Non-pigmented ciliary epithelial cell (primary cell): ENCODE data around the gene CIC.

Source experiments
- DNase-seq: peaks from one replicate; pipeline ENCODE4 v3.0.0-alpha.2; 2010; ENCODE audit warnings: low read depth

CIC gene

DNA sequence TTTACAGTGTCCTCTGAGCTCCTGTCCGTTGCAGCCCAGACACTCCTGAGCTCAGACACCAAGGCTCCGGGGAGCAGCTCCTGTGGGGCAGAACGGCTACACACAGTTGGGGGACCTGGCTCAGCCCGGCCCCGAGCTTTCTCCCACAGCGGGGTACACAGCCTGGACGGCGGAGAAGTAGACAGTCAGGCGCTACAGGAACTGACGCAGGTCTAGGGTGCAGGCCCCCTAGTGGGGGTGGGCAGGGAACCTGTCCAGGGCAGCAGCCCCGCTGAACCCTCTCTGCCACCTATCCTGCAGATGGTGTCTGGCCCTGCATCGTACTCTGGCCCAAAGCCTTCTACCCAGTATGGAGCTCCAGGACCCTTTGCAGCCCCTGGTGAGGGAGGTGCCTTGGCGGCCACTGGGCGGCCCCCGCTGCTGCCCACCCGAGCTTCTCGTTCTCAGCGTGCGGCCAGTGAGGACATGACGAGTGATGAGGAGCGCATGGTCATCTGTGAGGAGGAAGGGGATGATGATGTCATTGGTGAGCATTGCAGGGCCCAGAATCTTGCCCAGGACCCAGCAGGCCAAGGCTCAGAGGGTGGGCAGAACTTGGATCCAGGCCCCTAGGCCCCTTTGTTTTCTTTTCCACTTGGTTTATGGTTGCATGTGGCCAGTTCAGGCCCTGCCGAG is 20.0 kb downstream of the CIC start:
- DNase-seq: no peak

DNA sequence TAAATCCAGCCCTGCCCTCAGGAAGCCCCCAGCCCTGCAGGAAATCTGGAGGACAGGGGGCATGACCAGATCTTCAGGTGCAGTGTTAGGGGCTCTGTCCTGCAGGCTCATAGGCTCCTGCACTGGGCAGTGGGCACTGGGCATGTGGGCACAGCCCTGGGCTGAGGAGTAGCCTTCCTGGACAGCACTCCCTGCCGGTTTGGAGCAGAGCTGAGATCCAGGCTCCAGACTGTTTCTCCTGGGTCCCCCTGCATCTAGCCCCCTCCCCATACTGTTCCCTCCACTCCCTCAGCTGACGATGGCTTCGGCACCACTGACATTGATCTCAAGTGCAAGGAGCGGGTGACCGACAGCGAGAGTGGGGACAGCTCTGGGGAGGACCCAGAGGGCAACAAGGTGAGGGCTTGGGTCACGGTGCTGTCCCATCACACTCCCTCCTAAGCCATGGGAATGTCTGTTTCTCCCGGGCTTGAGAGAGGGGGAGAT is 20.5 kb downstream of the CIC start:
- DNase-seq: no peak

DNA sequence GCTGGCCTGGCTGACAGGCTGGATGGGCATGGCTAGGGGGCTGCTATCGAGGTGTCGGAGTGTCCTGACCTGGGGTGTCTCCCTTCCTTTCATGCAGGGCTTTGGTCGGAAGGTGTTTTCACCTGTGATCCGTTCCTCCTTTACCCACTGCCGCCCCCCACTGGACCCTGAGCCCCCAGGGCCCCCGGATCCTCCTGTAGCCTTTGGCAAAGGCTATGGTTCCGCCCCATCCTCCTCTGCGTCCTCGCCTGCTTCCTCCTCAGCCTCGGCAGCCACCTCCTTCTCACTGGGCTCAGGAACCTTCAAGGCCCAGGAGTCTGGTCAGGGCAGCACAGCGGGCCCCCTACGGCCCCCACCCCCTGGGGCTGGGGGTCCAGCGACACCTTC is 21.1 kb downstream of the CIC start:
- no peak for DNase-seq

DNA sequence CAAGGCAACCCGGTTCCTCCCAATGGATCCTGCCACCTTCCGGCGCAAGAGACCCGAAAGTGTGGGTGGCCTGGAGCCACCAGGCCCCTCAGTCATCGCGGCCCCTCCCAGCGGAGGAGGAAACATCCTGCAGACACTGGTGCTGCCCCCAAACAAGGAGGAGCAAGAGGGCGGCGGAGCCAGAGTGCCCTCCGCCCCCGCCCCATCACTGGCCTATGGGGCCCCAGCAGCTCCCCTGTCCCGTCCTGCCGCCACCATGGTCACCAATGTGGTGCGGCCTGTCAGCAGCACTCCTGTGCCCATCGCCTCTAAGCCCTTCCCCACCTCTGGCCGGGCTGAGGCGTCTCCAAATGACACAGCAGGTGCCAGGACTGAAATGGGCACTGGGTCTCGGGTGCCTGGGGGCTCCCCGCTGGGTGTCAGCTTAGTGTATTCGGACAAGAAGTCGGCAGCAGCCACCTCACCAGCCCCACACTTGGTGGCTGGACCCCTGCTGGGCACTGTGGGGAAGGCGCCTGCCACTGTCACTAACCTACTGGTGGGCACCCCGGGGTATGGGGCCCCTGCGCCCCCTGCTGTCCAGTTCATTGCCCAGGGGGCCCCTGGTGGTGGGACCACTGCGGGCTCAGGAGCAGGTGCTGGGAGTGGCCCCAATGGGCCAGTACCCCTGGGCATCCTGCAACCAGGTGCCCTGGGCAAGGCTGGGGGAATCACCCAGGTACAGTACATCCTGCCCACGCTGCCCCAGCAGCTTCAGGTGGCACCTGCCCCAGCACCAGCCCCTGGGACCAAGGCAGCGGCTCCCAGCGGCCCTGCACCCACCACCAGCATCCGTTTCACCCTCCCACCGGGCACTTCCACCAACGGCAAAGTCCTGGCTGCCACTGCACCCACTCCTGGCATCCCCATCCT is 21.7 kb downstream of the CIC start:
- DNase-seq: no peak

DNA sequence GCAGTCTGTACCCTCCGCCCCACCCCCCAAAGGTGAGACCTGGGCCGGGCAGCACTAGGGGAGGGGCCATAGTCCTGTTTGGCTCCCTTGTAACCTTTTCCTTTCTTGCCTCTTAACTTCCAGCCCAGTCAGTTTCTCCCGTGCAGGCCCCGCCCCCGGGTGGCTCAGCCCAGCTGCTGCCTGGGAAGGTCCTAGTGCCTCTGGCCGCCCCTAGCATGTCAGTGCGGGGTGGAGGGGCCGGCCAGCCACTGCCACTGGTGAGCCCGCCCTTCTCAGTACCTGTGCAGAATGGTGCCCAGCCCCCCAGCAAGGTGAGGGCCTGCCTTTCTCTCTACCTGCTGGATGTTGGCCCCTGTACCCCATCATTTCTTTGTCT is 22.4 kb downstream of the CIC start:
- no peak for DNase-seq

DNA sequence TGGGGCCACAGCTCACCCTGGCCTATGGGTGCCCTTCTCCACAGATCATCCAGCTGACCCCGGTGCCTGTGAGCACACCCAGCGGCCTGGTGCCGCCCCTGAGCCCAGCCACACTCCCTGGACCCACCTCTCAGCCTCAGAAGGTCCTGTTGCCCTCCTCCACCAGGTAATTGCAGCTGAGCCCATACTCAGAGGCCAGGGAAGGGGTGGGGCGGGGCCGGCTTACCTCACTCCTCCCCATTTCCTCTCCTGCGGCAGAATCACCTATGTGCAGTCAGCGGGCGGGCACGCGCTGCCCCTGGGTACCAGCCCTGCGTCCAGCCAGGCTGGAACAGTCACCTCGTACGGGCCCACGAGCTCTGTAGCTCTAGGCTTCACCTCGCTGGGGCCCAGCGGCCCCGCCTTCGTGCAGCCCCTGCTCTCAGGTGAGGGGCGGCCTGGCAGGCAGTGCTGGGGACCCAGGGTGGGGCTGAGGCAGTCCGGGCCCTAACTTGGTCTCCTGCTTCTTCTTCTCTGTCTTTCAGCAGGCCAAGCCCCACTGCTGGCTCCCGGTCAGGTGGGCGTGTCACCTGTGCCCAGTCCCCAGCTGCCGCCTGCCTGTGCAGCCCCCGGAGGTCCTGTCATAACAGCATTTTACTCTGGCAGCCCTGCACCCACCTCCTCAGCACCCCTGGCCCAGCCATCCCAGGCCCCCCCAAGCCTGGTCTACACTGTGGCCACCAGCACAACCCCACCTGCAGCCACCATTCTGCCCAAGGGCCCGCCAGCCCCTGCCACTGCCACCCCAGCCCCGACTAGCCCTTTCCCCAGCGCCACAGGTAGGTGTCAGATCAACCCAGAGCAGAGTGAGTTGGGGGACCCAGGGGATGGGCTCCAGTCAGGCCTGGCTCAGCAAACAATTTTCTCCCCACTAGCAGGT is 23.2 kb downstream of the CIC start:
- DNase-seq: no peak

DNA sequence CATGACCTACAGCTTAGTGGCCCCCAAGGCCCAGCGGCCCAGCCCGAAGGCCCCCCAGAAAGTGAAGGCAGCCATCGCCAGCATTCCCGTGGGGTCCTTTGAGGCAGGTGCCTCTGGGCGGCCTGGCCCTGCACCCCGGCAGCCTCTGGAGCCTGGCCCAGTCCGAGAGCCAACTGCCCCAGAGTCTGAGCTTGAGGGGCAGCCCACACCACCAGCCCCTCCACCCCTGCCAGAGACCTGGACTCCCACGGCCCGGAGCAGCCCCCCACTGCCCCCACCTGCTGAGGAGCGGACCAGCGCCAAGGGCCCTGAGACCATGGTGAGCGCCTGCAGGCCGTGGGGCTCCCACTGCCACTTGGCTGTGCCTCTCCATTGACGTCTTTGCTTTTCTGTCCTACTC is 23.9 kb downstream of the CIC start:
- no peak for DNase-seq

DNA sequence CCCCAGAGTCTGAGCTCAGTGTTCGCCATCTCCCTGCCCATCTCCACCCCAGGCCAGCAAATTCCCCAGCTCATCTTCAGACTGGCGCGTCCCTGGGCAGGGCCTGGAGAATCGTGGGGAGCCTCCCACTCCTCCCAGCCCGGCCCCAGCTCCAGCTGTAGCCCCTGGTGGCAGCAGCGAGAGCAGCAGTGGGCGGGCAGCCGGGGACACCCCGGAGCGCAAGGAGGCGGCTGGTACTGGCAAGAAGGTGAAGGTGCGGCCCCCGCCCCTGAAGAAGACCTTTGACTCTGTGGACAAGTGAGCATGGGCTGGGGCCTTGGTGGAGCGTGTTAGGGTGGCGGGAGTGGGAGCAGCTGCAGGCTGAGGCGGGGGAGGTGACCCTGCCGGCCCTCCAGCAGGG is 24.5 kb downstream of the CIC start:
- no peak for DNase-seq

DNA sequence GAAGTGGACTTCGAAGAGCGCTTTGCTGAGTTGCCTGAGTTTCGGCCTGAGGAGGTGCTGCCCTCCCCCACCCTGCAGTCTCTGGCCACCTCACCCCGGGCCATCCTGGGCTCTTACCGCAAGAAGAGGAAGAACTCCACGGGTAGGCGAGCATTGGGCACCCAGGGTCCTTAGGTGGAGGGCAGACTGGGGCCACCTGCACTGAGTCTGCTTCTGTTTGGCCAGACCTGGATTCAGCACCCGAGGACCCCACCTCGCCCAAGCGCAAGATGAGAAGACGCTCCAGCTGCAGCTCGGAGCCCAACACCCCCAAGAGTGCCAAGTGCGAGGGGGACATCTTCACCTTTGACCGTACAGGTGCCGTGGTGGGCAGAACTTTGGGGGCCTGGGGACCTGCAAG is 24.9 kb downstream of the CIC start:
- no peak for DNase-seq

DNA sequence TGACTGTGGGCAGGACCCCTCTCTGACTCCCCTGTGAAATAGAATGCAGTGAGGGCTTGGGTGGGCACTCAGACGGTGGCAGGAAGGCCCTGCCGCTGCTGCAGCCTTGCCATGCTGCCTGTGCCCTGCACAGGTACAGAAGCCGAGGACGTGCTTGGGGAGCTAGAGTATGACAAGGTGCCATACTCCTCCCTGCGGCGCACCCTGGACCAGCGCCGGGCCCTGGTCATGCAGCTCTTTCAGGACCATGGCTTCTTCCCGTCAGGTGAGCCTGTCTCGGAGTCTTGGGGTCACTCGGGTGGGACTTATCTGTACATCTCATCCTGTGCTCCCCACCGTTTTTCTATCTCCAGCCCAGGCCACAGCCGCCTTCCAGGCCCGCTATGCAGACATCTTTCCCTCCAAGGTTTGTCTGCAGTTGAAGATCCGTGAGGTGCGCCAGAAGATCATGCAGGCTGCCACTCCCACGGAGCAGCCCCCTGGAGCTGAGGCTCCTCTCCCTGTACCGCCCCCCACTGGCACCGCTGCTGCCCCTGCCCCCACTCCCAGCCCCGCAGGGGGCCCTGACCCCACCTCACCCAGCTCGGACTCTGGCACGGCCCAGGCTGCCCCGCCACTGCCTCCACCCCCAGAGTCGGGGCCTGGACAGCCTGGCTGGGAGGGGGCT is 25.6 kb downstream of the CIC start:
- no peak for DNase-seq

DNA sequence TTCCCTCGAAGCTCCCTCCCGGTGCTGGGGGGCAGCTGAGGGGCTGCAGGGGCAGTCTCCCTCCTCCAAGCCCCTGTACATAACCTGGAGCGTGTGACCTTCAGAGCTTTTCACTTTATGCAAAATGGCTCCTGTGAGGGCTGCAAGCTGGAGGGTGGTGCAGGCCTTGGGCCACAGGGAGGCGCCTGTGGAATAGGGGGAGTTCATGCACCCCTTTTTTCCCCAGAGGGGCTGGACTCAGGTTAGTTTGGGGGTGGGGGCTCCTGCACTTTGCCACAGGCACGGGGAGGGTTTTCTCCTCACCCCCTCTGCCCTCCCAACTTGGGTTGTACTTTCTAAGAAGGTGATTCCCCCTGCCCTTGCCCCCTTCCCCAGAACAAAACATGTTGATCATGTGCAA is 26.3 kb downstream of the CIC start:
- no peak for DNase-seq

DNA sequence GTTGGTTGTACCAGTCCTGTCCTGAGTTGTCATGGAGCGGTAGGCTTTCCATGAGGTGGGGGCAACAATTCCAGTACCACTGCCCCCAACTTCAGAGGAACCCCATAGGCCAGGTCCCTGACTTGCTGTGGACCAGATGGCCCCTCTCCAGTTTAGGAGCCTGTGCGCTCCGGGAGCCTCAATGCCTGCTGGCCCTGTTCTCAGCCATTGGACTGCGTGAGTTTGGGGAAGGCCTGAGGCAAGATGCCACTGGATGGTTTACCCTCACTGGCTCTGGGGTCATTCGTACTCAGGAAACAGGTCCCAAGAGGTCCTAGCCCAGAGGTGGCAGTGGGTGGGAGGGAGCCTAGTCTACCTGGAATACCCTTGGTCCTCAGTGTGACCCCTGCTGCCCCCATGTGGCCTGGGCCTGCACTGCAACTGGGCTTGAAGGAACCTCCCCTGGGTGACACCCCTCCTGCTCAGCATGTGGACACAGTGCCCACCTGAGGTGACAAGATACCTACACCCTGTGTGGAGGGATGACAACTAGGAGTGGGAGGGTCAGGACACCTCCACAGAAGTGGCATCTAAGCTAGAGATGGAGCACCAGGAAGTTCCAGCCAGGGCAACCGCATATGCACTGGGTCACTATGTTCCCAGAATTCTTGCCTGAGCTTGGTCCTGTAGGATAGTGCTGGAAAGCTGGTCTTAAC is 26.9 kb downstream of the CIC start:
- DNase-seq: no peak

DNA sequence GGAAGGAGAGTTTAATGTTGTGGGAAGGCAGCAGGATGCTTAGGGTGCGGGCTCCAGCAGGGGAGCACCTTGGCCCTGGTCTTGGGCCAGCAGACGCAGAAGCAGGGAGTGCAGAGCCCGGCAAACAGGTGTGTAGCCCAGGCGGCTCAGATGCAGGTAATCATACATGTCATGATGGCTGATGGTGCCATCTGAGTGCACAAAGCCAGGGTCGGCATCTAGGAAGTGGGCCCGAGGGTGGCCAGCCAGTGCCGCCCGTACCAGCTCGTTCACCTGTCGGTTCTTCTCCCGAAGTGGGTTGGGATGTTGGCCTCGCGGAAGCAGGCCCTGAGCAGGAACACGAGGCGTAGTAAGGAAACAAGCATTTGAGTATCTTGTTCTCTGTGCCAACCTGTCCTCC is 28.0 kb downstream of the CIC start:
- DNase-seq: no peak

DNA sequence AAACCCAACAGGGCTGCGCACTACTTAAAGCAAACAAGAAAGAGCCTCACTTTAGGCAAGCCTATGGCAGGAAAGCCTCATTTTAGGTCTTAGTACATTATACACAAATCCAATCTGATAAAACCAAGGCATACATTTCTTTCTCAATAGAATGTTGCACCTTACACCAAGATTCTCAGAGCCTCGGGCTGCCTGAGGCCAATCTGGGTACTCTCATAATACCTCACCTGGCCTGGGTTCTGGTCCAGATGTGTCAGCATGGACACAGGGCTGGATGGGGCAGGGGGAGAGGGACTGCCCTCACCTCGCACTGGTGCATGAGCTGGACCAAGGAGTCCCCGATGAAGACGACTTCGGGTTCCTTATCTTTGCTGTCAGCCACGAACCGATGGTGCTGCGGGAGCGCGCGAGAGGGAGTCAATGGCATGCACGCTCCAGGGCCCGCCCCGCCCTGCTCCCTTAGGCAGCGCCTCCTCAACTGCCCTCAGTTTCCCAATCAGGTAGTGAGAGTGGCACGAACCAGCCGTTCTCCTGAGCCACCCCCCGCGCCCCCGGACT is 32.7 kb downstream of the CIC start, which contains the start of gene PRR19:
Gene PRR19, plus strand, starts transcription at position 487 of the 558 bp plus-strand sequence. CDS start 7,453 bp downstream, outside the sequence.
- DNase-seq: no peak

DNA sequence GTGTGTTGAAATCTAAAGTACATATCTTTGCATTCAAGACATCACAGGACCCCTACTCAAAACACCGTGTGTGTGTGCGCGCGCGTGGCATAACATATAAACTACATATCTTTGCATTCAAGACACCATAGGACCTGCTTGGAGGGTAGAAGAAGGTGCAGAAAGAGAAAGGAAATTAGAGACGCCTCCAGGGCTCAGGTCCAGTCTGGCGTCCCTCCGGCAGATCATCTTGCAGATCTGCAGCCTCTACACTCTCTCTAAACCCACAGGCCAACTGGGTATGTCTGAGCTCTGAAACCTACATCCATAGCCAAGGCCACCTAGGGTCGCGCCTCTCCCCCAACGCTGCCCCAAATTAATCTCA is 34.0 kb downstream of the CIC start:
- no peak for DNase-seq

DNA sequence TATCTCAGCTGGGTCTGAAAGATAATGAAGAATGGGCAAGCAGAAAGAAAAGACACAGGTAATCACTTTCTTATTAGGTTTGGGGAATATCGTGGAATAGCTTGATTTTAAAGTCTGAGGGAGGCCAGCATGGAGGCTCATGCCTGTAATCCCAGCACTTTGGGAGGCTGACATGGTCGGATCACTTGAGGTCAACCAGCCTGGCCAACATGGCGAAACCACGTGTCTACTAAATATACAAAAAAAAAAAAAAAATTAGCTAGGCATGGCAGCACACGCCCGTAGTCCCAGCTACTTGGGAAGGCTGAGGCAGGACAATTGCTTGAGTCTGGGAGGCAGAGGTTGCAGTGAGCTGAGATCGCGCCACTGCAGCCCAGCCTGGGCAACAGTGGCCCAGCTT is 34.8 kb downstream of the CIC start:
- no peak for DNase-seq

DNA sequence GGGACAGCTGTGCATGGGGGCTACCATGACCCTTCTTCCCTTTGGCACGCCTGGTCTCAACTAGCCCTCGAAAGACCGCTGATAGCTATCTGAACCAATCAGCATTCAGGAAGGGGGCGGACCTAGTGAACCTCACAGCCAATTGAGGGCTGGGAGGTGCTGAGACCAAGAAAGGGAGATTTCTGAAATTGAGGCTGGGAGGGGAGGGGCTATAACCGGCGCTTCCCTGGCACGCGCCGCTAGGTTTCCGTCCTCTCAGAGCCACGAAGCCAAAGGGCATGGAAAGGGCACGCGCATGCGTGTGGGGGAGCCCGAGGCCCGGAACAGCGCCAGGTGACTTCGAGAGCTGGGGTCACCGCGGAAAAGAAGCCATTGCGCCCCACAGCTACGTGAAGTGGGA is 37.6 kb downstream of the CIC start:
- DNase-seq: no peak

DNA sequence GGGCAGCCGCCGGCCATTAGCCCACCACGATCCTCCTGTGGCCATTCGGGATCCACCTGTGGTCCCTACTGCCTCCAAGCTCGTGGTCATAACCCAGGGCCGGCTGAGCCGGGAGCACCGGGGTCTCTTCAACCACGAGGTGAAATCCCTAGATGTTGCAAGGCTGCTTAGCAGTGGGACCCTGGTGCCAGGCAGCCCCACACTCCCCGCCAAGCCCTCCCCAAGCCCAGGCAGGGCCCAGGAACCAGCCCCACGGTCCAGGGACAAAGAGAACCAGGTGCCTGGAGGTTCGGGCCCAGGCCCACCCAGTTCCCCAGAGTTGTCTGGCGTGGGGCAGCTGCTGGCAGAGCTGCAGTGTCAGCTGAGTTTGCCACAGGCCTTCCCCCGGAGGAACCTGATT is 40.6 kb downstream of the CIC start:
- no peak for DNase-seq

DNA sequence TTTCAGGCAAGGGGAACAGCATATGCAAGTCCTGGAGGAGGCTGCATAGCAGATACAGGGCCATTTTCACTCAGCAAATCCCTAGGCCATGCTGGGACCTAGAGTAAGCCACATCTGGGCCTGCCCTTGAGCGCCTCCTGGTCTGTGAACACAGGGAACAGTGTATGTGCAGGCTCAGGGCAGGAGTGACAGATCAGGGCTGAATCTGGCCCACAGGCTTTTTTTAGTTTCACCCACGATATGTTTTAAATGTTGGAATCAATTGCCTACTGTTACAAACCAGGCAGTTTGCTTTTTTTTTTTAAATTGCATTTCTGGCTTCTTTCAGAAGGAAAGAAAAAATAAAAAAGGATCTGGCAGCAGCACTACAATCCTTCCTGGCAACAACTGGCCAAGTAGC is 42.6 kb downstream of the CIC start:
- DNase-seq: no peak

DNA sequence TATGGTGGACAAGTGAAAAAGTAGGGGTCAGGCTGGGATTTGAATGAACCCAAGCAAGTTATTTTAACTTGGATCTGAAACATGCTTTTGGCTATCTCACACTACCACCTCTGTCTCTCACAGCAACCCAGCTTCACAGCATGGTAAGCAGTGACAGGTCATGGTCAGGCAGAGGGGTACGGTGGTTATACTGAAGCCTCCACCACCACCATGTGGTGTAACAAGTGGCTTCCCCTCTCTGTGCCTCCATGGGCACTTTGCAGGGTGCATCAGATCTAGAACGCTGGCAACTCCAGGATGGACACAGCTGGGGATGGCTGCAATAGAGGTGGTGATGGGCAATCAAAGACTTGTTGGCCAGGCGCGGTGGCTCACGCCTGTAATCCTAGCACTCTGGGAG is 43.3 kb downstream of the CIC start:
- no peak for DNase-seq
